Erythroblast (primary cell): ENCODE measurements around the gene CLK4.
A peak's percentile ranks its signal among the peaks of the same experiment; 100 is the strongest.

ENCODE experiments used
- DNase-seq, 2 experiments: peaks; one replicate each; lab custom pipeline; 2025; lab: John Stamatoyannopoulos, UW
- GATA1 ChIP-seq: IDR thresholded peaks from 2 replicates; pipeline ENCODE4 v1.6.1; 2011; ENCODE audit warnings: low read depth, mild to moderate bottlenecking, control low read depth, low read length, moderate library complexity
- POLR2A ChIP-seq: IDR thresholded peaks from 2 replicates; pipeline ENCODE4 v1.6.1; 2011; ENCODE audit warnings: mild to moderate bottlenecking, low read length

CLK4 gene

GRCh38 chr5:178626484-178627258, at the start of gene CLK4:
Gene CLK4, minus strand, starts transcription at chr5:178627050. Its CDS starts 3,634 bp downstream, at chr5:178623416.
- peak; percentile 97 to 98 for DNase-seq
- peak; percentile 82 for TF ChIP-seq POLR2A
- TF ChIP-seq GATA1, result no peak

DNA sequence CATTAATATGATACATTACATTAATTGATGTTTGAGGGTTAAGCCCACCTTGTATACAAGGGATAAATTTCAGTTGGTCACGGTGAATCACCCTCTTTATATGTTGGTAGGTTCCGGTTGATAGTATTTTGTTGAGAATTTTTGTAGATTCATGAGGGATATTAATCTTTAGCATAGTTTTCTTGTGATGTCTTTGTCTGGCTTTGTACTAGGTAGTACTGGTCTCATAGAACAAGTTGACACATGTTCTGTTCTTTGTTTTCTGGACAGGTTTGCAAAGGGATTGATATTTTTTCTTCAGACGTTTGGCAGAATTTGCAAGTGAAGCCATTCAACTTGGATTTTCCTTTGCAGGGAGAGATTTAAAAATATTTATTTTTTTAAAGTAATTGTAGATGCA, 49.1 kb upstream of the CLK4 start:
- TF ChIP-seq POLR2A (no peak), GATA1 (no peak)
- DNase-seq, result no peak

- no peak for DNase-seq
- TF ChIP-seq POLR2A (no peak), GATA1 (no peak)
These were observed 47.5 kb upstream of the CLK4 start for GRCh38 chr5:178674334-178674733.

- TF ChIP-seq GATA1, result no peak
- TF ChIP-seq POLR2A, result no peak
- no peak for DNase-seq
These were observed 47.0 kb upstream of the CLK4 start for GRCh38 chr5:178673801-178674295.

DNA sequence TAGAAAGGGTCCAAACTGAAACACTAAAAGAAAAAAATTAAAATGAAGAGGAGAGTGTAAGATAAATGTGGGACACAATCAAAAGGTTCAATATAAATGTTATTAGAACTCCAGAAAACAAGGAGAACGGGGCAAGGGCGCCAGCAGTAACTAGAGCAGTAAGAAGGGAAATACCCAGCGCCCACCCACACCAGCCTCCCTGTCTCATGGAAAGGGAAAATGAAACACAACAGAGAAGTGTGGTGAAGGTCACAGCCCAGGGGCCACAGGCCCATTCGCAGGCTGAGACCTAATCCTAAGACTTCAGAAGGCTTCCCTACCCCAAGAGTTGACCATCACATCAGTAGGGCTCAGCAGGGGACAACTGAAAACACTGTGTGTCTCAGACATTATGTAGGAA, 45.8 kb upstream of the CLK4 start:
- TF ChIP-seq POLR2A, result no peak
- DNase-seq, result no peak

- DNase-seq, result no peak
- TF ChIP-seq GATA1, result no peak
- TF ChIP-seq POLR2A, result no peak
These were observed 44.8 kb upstream of the CLK4 start for GRCh38 chr5:178671602-178672144.

DNA sequence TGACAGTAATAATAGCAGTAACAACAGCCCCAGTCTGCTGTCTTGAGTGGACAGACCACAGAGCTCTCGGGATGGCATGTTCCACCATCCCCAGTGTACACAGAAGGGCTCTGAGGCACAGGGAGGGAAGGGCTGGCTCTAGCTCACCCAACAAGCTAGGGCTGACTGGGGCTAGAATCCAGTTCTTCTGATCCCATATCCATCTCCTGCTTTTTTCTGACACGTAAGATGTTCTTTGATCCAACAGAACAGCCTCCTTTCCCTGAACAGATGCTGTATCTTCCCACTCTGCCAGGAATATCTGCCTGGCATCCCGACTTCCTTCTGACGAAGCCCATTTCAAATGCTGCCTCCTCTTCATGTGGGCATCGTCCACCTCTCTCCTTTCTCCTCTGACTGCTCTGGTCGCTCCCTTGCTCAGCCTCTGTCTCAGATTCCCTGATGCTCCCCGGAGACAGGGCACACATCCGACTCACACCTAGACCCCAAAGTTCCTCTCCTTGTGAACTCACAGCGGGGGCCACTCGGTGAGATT, 43.6 kb upstream of the CLK4 start:
- no peak for DNase-seq
- TF ChIP-seq POLR2A (no peak), GATA1 (no peak)

- no peak for DNase-seq
- TF ChIP-seq POLR2A (no peak), GATA1 (no peak)
These were observed 41.7 kb upstream of the CLK4 start for GRCh38 chr5:178668579-178668978.

- no peak for TF ChIP-seq GATA1
- TF ChIP-seq POLR2A, result no peak
- DNase-seq, result no peak
These were observed 40.8 kb upstream of the CLK4 start for GRCh38 chr5:178667688-178668087.

DNA sequence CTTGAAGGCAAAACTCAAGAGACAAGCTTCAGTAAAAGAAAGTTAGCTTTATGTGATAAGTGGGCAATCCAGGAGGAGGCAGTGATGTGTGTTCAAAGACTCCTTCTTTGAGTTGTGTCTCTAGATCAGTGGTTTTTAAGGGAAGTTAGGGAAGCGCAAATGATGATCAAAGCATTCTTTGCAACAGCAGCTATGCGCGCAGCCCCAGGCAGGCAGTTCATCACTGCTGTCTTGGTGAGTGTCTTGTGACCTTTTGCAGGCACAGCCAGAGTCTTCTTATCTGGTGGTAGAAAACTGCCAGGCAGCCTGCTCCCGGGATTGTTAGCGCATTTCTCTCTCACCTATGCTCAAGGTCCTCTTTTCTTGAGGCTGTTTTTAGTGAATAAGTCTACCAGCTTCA, 40.3 kb upstream of the CLK4 start:
- no peak for DNase-seq
- TF ChIP-seq GATA1, result no peak
- TF ChIP-seq POLR2A, result no peak

DNA sequence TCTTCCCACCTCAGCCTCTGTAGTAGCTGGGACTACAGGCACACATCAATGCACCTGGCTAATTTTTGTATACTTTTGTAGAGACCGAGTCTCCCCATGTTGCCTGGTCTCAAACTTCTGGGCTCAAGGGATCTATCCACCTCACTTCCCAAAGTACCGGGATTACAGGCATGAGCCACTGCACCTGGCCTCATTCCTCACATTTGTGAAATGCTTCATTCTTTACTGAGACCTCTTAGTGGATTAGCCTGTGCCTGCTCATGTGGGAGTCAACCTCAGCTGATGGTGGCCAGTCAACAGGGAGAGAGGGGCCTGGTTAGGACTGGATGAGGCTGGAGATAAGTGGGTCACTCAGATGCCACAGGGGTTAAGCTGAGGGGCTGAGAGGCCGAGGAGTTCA, 37.3 kb upstream of the CLK4 start:
- DNase-seq, result no peak
- no peak for TF ChIP-seq GATA1
- TF ChIP-seq POLR2A, result no peak

GRCh38 chr5:178662541-178662860, 35.7 kb upstream of the CLK4 start:
- TF ChIP-seq POLR2A (no peak), GATA1 (no peak)
- no peak for DNase-seq

GRCh38 chr5:178661836-178662540, 35.1 kb upstream of the CLK4 start:
- TF ChIP-seq GATA1 (no peak), POLR2A (no peak)

More at GRCh38 chr5:178661836-178662540, 35.1 kb upstream of the CLK4 start:
- DNase-seq, result no peak
